Right lobe of liver (tissue), 4 donors: ENCODE results near the gene WASF3.

Experiments
- CTCF ChIP-seq, 4 donors: fragments of 200-600 bp in 3 of 4; fragments of 450-650 bp in 1 of 4; IDR thresholded peaks; one replicate each; pipeline versions ENCODE4 v1.5.1 to v1.8.0; 2016 to 2022; ENCODE audit warnings: antibody characterized with exemption in 4 of 4, mild to moderate bottlenecking in 2 of 4
- POLR2A ChIP-seq: fragments of 450-650 bp; IDR thresholded peaks from one replicate; pipeline ENCODE4 v1.6.1; 2017; ENCODE audit warnings: antibody characterized with exemption, mild to moderate bottlenecking
- donor health status: DM: no; HTN: no; CAD: no.
- donor health status: DM: no; HTN: no; CAD: no.
- donor health status: DM: no; HTN: yes; CAD: no.

GRCh38 chr13:26660185-26660584, 102.7 kb downstream of the WASF3 start:
- TF ChIP-seq CTCF (IDR thresholded peaks at IDR 0.05) (no peak), POLR2A (no peak)
